GM12873 (cell line): ENCODE measurements around the gene SASH3.

Experiments
- CTCF ChIP-seq: IDR thresholded peaks from 2 replicates; pipeline ENCODE4 v1.5.1; 2012; ENCODE audit warnings: low read depth, mild to moderate bottlenecking, moderate library complexity, low read length, control low read depth; ENCODE audit not compliant: insufficient read depth; ENCODE audit errors: missing control alignments

SASH3 gene

GRCh38 chrX:129749069-129749468 is 30.7 kb upstream of the SASH3 start:
- TF ChIP-seq CTCF, result no peak

GRCh38 chrX:129750971-129751370 is 28.8 kb upstream of the SASH3 start:
- TF ChIP-seq CTCF, result no peak

- TF ChIP-seq CTCF, result peak; percentile 87
These were observed 25.4 kb upstream of the SASH3 start for GRCh38 chrX:129754056-129755024.

- TF ChIP-seq CTCF, result peak; percentile 50
These were observed 23.7 kb upstream of the SASH3 start for GRCh38 chrX:129755779-129756650.

GRCh38 chrX:129759576-129760061 is 20.1 kb upstream of the SASH3 start:
- TF ChIP-seq CTCF, result no peak

- TF ChIP-seq CTCF, result no peak
These were observed 19.6 kb upstream of the SASH3 start for GRCh38 chrX:129760155-129760554.

GRCh38 chrX:129760981-129761380 is 18.8 kb upstream of the SASH3 start:
- TF ChIP-seq CTCF, result no peak
